GM06990 (cell line): ENCODE results near the gene MAD2L1BP.
A peak's percentile ranks its signal among the peaks of the same experiment; 100 is the strongest.
"Not testable (repeated sequence)": the region's sequence is repeated elsewhere in the genome, so short reads cannot be mapped to it uniquely, and the experiment has no call there.

Experiments
- DNase-seq: peaks from one replicate; pipeline ENCODE4 v3.0.0-alpha.2; 2011; ENCODE audit not compliant: insufficient read length; ENCODE audit errors: extremely low read depth
- H3K27me3 ChIP-seq: replicated peaks from 2 replicates; pipeline ENCODE4 v1.6.0; 2011; ENCODE audit warnings: low read length; ENCODE audit not compliant: control insufficient read depth, insufficient read depth
- H3K36me3 ChIP-seq: 2 replicates; pipeline ENCODE4 v1.5.1; 2011; ENCODE audit warnings: low read length; ENCODE audit not compliant: control insufficient read depth, insufficient read depth
- H3K4me3 ChIP-seq: replicated peaks from 2 replicates; pipeline ENCODE4 v1.5.1; 2011; ENCODE audit warnings: low read depth, mild to moderate bottlenecking, control low read depth, low read length
- TF ChIP-seq, protein P1 (sequence below): IDR thresholded peaks from 2 replicates; pipeline ENCODE4 v1.5.1; 2011; ENCODE audit warnings: low read length, control low read depth, mild to moderate bottlenecking, inconsistent platforms; ENCODE audit not compliant: insufficient read depth, poor library complexity, severe bottlenecking

MAD2L1BP gene

GRCh38 chr6:43639984-43640800 is 4.6 kb downstream of the MAD2L1BP start:
- no peaks in the 10 kb centered on the region for H3K27me3 ChIP-seq
- H3K4me3 ChIP-seq = no peak overlapping the region
- TF ChIP-seq, protein P1, sequence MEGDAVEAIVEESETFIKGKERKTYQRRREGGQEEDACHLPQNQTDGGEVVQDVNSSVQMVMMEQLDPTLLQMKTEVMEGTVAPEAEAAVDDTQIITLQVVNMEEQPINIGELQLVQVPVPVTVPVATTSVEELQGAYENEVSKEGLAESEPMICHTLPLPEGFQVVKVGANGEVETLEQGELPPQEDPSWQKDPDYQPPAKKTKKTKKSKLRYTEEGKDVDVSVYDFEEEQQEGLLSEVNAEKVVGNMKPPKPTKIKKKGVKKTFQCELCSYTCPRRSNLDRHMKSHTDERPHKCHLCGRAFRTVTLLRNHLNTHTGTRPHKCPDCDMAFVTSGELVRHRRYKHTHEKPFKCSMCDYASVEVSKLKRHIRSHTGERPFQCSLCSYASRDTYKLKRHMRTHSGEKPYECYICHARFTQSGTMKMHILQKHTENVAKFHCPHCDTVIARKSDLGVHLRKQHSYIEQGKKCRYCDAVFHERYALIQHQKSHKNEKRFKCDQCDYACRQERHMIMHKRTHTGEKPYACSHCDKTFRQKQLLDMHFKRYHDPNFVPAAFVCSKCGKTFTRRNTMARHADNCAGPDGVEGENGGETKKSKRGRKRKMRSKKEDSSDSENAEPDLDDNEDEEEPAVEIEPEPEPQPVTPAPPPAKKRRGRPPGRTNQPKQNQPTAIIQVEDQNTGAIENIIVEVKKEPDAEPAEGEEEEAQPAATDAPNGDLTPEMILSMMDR = no peak
- H3K36me3 ChIP-seq = peaks cover 14% of the 10 kb centered on the region
- DNase-seq = no peak

DNA sequence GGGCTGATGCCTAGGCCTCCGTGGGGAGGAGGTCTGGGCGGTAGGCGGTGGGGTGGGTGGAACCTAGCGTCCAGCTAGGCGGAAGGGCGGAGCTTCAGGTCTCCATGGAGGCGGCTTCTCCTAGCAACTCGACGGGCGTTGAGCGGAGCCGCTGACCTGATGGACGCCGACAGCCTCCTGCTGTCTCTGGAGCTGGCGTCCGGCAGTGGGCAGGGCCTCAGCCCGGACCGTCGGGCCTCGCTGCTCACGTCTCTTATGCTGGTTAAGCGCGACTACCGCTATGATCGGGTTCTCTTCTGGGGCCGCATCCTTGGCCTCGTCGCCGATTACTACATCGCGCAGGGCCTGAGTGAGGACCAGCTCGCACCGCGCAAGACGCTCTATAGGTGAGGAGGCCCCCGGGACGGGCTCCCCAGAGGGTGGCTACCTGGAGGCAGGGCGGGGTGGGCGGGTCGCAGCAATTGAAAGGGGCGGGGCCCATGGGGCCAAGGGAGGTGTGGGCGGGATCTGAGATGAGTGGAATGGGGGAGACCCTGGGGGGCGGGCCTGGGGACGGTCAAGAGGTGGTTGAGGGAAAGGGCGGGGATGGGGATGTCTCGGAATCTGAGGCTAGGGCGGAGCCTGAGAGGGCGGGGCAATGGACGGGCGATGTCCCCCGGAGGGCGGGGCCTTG is 9.4 kb downstream of the MAD2L1BP start, which contains the start of gene RSPH9:
Gene RSPH9, plus strand, starts transcription at position 97 of the 673 bp plus-strand sequence. Its CDS starts 63 bp downstream, at position 160.
- TF ChIP-seq, protein P1 = no peak
- peak within 1 kb of the TSS; percentile 56 for H3K4me3 ChIP-seq
- peak; percentile 56 for DNase-seq
- H3K36me3 ChIP-seq = peaks cover 9% of the 10 kb centered on the region
- H3K27me3 ChIP-seq = no peaks in the 10 kb centered on the region

DNA sequence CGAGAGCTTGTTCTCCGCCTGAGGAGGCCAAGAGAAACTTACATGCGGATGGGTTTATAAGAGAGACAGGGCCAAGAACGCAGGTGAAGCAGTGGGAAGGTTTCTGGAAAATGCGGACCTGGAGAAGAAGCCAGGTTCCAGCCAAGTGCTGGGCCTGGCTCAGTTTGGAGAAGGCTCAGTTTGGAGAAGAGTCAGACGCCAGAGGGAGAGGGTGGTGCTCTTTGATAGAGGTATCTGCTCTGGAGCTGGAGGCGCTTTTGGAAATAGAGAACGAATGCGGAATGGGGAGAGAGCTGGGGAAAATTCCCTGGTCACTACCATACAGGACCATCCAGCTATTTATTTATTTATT is 9.9 kb downstream of the MAD2L1BP start:
- TF ChIP-seq, protein P1 = no peak
- H3K27me3 ChIP-seq = no peaks in the 10 kb centered on the region
- H3K36me3 ChIP-seq = peaks cover 4% of the 10 kb centered on the region
- DNase-seq = no peak
- H3K4me3 ChIP-seq = peak overlapping the region; percentile 56

GRCh38 chr6:43647613-43648012 is 12.0 kb downstream of the MAD2L1BP start:
- H3K36me3 ChIP-seq = no peaks in the 10 kb centered on the region
- no peaks in the 10 kb centered on the region for H3K27me3 ChIP-seq
- no peak overlapping the region for H3K4me3 ChIP-seq
- TF ChIP-seq, protein P1 = no peak
- DNase-seq = no peak

DNA sequence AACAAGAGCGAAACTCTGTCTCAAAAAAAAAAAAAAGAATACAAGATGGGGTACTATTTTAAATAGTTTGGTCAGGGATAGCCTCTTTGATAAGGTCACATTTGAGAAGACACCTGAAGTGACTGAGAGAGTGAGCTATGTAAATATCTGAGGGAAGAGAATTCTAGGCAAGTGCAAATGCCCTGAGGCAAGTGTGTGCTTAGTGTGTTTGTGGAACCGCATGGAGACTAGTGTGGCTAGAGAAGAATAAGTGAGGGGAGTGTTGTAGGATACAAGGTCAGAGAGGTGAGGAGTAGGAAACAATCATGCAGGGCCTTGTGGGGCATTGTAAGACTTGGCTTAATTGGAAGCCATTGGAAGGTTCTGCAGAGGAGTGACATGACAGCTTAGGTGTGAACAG is 12.6 kb downstream of the MAD2L1BP start:
- no peaks in the 10 kb centered on the region for H3K27me3 ChIP-seq
- no peaks in the 10 kb centered on the region for H3K36me3 ChIP-seq
- TF ChIP-seq, protein P1 = no peak
- H3K4me3 ChIP-seq = no peak overlapping the region
- DNase-seq = no peak

DNA sequence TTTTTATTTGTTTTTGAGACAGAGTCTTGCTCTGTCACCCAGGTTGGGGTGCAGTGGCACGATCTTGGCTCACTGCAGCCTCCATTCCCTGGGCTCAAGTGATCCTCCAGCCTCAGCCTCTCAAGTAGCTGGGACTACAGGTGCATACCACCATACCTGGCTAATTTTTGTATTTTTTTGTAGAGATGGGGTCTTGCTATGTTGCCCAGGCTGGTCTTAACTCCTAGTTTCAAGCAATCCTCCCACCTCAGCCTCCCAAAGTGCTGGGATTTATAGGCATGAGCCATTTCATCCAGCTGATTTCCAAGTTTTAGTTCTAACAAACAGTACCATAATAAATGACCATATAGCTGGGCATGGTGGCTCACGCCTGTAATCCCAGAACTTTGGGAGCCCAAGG is 17.2 kb downstream of the MAD2L1BP start:
- DNase-seq, H3K27me3 ChIP-seq, H3K4me3 ChIP-seq, H3K36me3 ChIP-seq: not testable (repeated sequence)
